Ovary (tissue), 9 donors: ENCODE data around the gene GSTO2. TPM values are rescaled to one million over a fixed set of nuclear protein-coding genes. Genes with fewer than 3 reads are reported as not detected.
"Not testable (repeated sequence)": the region's sequence is repeated elsewhere in the genome, so short reads cannot be mapped to it uniquely, and the experiment has no call there.

ENCODE experiments used
- DNase-seq, 5 donors: peaks; one replicate each; pipeline ENCODE4 v3.0.0-alpha.2; 2019 to 2020
- H3K27ac ChIP-seq, 2 donors: fragments of 200-600 bp; one replicate each; pipeline versions ENCODE4 v1.5.1 to v1.8.0; 2019 to 2022
- H3K27me3 ChIP-seq: fragments of 200-600 bp; one replicate; pipeline ENCODE4 v1.8.0; 2022
- H3K36me3 ChIP-seq: fragments of 200-600 bp; sonication (generic); one replicate; pipeline ENCODE4 v1.5.1; 2019
- H3K4me1 ChIP-seq: one replicate; pipeline ENCODE4 v1.8.1; 2013; ENCODE audit warnings: mild to moderate bottlenecking, moderate library complexity; ENCODE audit not compliant: insufficient read depth
- H3K4me3 ChIP-seq: fragments of 200-600 bp; sonication (generic); one replicate; pipeline ENCODE4 v1.5.1; 2017
- H3K9me3 ChIP-seq, 2 donors: fragments of 200-600 bp in 1 of 2; sonication (generic) in 1 of 2; one replicate each; pipeline versions ENCODE4 v1.5.1 to v1.8.1; 2013 to 2019; ENCODE audit warnings: mild to moderate bottlenecking in 1 of 2, moderate library complexity in 1 of 2
- CTCF ChIP-seq, 3 donors: fragments of 450-650 bp in 2 of 3; fragments of 200-600 bp in 1 of 3; IDR thresholded peaks; one replicate each; pipeline versions ENCODE4 v1.5.1 to v1.8.0; 2016 to 2022; ENCODE audit warnings: antibody characterized with exemption in 3 of 3, mild to moderate bottlenecking in 1 of 3
- EP300 ChIP-seq: sonication (generic); formaldehyde crosslinking; IDR thresholded peaks from one replicate; pipeline ENCODE4 v1.6.1; 2017; ENCODE audit warnings: antibody characterized with exemption
- POLR2A ChIP-seq: fragments of 450-650 bp; IDR thresholded peaks from one replicate; pipeline ENCODE4 v1.6.1; 2017; ENCODE audit warnings: antibody characterized with exemption, mild to moderate bottlenecking, moderate library complexity
- WGBS, 3 donors: extraction: QIAGEN DNeasy Blood & Tissue Kit in 1 of 3; methylation state at CpG; one replicate each; pipeline versions ENCODE4 v1.1.5 to v1.1.7; 2013 to 2017; 5-methylcytosine and 5-hydroxymethylcytosine counted together
- intact Hi-C, 4 donors: fragments of 100-400 bp; cut with DNase I; formaldehyde crosslinking; loops; one replicate each; pipeline versions ENCODE4 v1.11.0 to v1.15.1; 2022 to 2023
- polyA plus RNA-seq, 2 donors: library from polyadenylated mRNA; stranded (reverse); fragments of 200-250 nt in 1 of 2; fragments of 350-450 nt in 1 of 2; fragmentation: Illumina TruSeq in 1 of 2; extraction: RNeasy Lipid Tissue Mini Kit (QIAGEN cat#74804) in 1 of 2; gene quantifications; one replicate each; pipeline ENCODE4 v1.2.3, GENCODE V29; 2013 to 2014
- total RNA-seq, 7 donors: library from RNA; depleted of rRNA in 2 of 7; stranded (reverse); fragments of >200 nt in 2 of 7; fragmentation: NEBNext Ultra II Directional in 3 of 7; extraction: Animal tissue kit (Norgen Biotek cat#: 25700) in 3 of 7; gene quantifications; one replicate each; pipeline versions ENCODE4 v1.1.0 to v1.2.4, GENCODE V29; 2016 to 2023
- donor health status: DM: no; HTN: no; CAD: no; lungs with moderate emphysema.
- donor health status: DM: no; HTN: no; CAD: no.
- donor health status: Bipolar disorder and iron deficiency.
- donor health status: DM: yes; HTN: yes; CAD: no.
- donor health status: DM: no; HTN: no; CAD: no.
- donor health status: DM: yes; HTN: yes; CAD: no.

GSTO2 gene
- total and polyA plus RNA-seq, 9 donors: 3.7 to 19.0 (median 12.3) TPM

GRCh38 chr10:104245066-104245632 lies 23.8 kb upstream of the GSTO2 start:
- H3K4me3 ChIP-seq: no peak overlapping the region
- intact Hi-C loops: no loop called here
- H3K27me3 ChIP-seq: no peaks in the 10 kb centered on the region
- DNase-seq: no peak
- 94 to 97% (median 95%) methylated on average over 29 to 34 of the region's 34 CpGs for WGBS, 3 donors
- TF ChIP-seq POLR2A: no peak
- TF ChIP-seq EP300: no peak
- no peak for TF ChIP-seq CTCF (IDR thresholded peaks at IDR 0.05)
- H3K27ac ChIP-seq: no peak overlapping the region
- no peaks in the 10 kb centered on the region for H3K36me3 ChIP-seq
- H3K4me1 ChIP-seq: no peaks in the 10 kb centered on the region
- H3K9me3 ChIP-seq: no peaks in the 10 kb centered on the region

- H3K27ac ChIP-seq: no peak overlapping the region
- H3K4me1 ChIP-seq: no peaks in the 10 kb centered on the region
- no peak overlapping the region for H3K4me3 ChIP-seq
- WGBS, 3 donors: 42 to 62% (median 51%) methylated on average over 2 of the region's 2 CpGs
- TF ChIP-seq EP300: no peak
- TF ChIP-seq CTCF (IDR thresholded peaks at IDR 0.05): no peak
- intact Hi-C loops: no loop called here
- H3K36me3 ChIP-seq: no peaks in the 10 kb centered on the region
- no peaks in the 10 kb centered on the region for H3K9me3 ChIP-seq
- DNase-seq: no peak
- H3K27me3 ChIP-seq: no peaks in the 10 kb centered on the region
These were observed 22.0 kb upstream of the GSTO2 start for GRCh38 chr10:104246976-104247375.

GRCh38 chr10:104247513-104248146 lies 21.4 kb upstream of the GSTO2 start:
- H3K4me3 ChIP-seq: no peak overlapping the region
- no peaks in the 10 kb centered on the region for H3K4me1 ChIP-seq
- intact Hi-C loops: no loop called here
- TF ChIP-seq CTCF (IDR thresholded peaks at IDR 0.05) (no peak), POLR2A (no peak), EP300 (no peak)
- H3K27ac ChIP-seq: no peak overlapping the region
- H3K36me3 ChIP-seq: no peaks in the 10 kb centered on the region
- H3K27me3 ChIP-seq: no peaks in the 10 kb centered on the region
- 75 to 79% (median 76%) methylated on average over 3 of the region's 3 CpGs for WGBS, 3 donors
- no peak for DNase-seq
- no peaks in the 10 kb centered on the region for H3K9me3 ChIP-seq

GRCh38 chr10:104248931-104249330 lies 20.1 kb upstream of the GSTO2 start:
- H3K27ac ChIP-seq, DNase-seq, H3K36me3 ChIP-seq, H3K27me3 ChIP-seq, H3K4me3 ChIP-seq, intact Hi-C loops, H3K9me3 ChIP-seq, H3K4me1 ChIP-seq: not testable (repeated sequence)
- 61 to 66% (median 65%) methylated on average over 11 of the region's 11 CpGs for WGBS, 3 donors

GRCh38 chr10:104250371-104250770 lies 18.6 kb upstream of the GSTO2 start:
- Histone ChIP-seq H3K27me3 (no peaks in the 10 kb centered on the region), H3K36me3 (no peaks in the 10 kb centered on the region), H3K9me3 (no peaks in the 10 kb centered on the region), H3K4me3 (no peak overlapping the region), H3K27ac (no peak overlapping the region), H3K4me1 (peaks cover 2% of the 10 kb centered on the region)
- intact Hi-C loops: no loop called here
- TF ChIP-seq CTCF (IDR thresholded peaks at IDR 0.05) (no peak), POLR2A (no peak)
- no peak for DNase-seq
- 56 to 80% (median 64%) methylated on average over 1 of the region's 1 CpG for WGBS, 3 donors
